H9 (cell line): ENCODE results near the gene RPL10A. TPM values are rescaled to one million over a fixed set of nuclear protein-coding genes. Genes with fewer than 3 reads are reported as not detected.

Experiments used
- DNase-seq: peaks from one replicate; pipeline ENCODE4 v3.0.0-alpha.2; 2017
- H2AFZ ChIP-seq: one replicate; pipeline ENCODE4 v1.6.1; 2013; ENCODE audit warnings: mild to moderate bottlenecking, low read length, control low read depth, moderate library complexity
- H2AK5ac ChIP-seq: 2 replicates; pipeline ENCODE4 v1.6.1; 2013; ENCODE audit warnings: low read length, control low read depth, mixed read lengths; ENCODE audit not compliant: insufficient read length
- H2BK120ac ChIP-seq: one replicate; pipeline ENCODE4 v1.6.1; 2013; ENCODE audit warnings: low read depth, mild to moderate bottlenecking, low read length, control low read depth, inconsistent platforms; ENCODE audit not compliant: poor library complexity, severe bottlenecking
- H2BK12ac ChIP-seq: 2 replicates; pipeline ENCODE4 v1.6.1; 2013; ENCODE audit warnings: low read length, control low read depth, mixed read lengths, low read depth; ENCODE audit not compliant: insufficient read length
- H2BK15ac ChIP-seq: 2 replicates; pipeline ENCODE4 v1.6.1; 2013; ENCODE audit warnings: low read depth, low read length, control low read depth
- H2BK20ac ChIP-seq: one replicate; pipeline ENCODE4 v1.6.1; 2013; ENCODE audit warnings: low read depth, mild to moderate bottlenecking, low read length, control low read depth, inconsistent platforms; ENCODE audit not compliant: poor library complexity, severe bottlenecking
- H2BK5ac ChIP-seq: 2 replicates; pipeline ENCODE4 v1.6.1; 2013; ENCODE audit warnings: low read length, control low read depth, mixed read lengths; ENCODE audit not compliant: insufficient read length
- H3K14ac ChIP-seq: 2 replicates; pipeline ENCODE4 v1.6.1; 2013; ENCODE audit warnings: low read length, control low read depth; ENCODE audit not compliant: insufficient read depth
- H3K18ac ChIP-seq: 2 replicates; pipeline ENCODE4 v1.6.1; 2013; ENCODE audit warnings: low read depth, mild to moderate bottlenecking, mixed read lengths, low read length, control low read depth; ENCODE audit not compliant: insufficient read length
- H3K23ac ChIP-seq: 2 replicates; pipeline ENCODE4 v1.6.1; 2013; ENCODE audit warnings: low read length, control low read depth, mixed read lengths, low read depth; ENCODE audit not compliant: insufficient read length
- H3K23me2 ChIP-seq: 2 replicates; pipeline ENCODE4 v1.6.1; 2013; ENCODE audit warnings: low read depth, mild to moderate bottlenecking, mixed read lengths, low read length, control low read depth; ENCODE audit not compliant: insufficient read length, poor library complexity, severe bottlenecking
- H3K27ac ChIP-seq: 2 replicates; pipeline ENCODE4 v1.5.1; 2013; ENCODE audit warnings: low read length, control low read depth, mixed read lengths, low read depth; ENCODE audit not compliant: insufficient read length
- H3K27me3 ChIP-seq: 2 replicates; pipeline ENCODE4 v1.6.1; 2013; ENCODE audit warnings: low read length, control low read depth, inconsistent platforms; ENCODE audit not compliant: insufficient read depth
- H3K4ac ChIP-seq: 2 replicates; pipeline ENCODE4 v1.6.1; 2013; ENCODE audit warnings: low read depth, mild to moderate bottlenecking, control low read depth, inconsistent platforms, low read length, moderate library complexity
- H3K4me1 ChIP-seq: 2 replicates; pipeline ENCODE4 v1.6.1; 2013; ENCODE audit warnings: low read length, control low read depth, inconsistent platforms; ENCODE audit not compliant: insufficient read depth
- H3K4me2 ChIP-seq: 2 replicates; pipeline ENCODE4 v1.6.1; 2013; ENCODE audit warnings: low read length, control low read depth, mixed read lengths; ENCODE audit not compliant: insufficient read length, insufficient read depth
- H3K56ac ChIP-seq: 2 replicates; pipeline ENCODE4 v1.6.1; 2013; ENCODE audit warnings: low read depth, mild to moderate bottlenecking, mixed read lengths, low read length, control low read depth; ENCODE audit not compliant: insufficient read length
- H3K79me1 ChIP-seq: 2 replicates; pipeline ENCODE4 v1.6.1; 2013; ENCODE audit warnings: low read depth, mild to moderate bottlenecking, moderate library complexity, low read length, control low read depth, inconsistent platforms; ENCODE audit not compliant: insufficient read depth, poor library complexity, severe bottlenecking
- H3K79me2 ChIP-seq: 2 replicates; pipeline ENCODE4 v1.6.1; 2013; ENCODE audit warnings: low read length, control low read depth, inconsistent platforms; ENCODE audit not compliant: insufficient read depth
- H3K9ac ChIP-seq: 2 replicates; pipeline ENCODE4 v1.6.1; 2013; ENCODE audit warnings: low read length, control low read depth, mixed read lengths; ENCODE audit not compliant: insufficient read length; ENCODE audit errors: extremely low read depth
- H3K9me3 ChIP-seq: one replicate; pipeline ENCODE4 v1.6.1; 2013; ENCODE audit warnings: low read depth, low read length, inconsistent platforms; ENCODE audit not compliant: control insufficient read depth
- H3T11ph ChIP-seq: one replicate; pipeline ENCODE4 v1.6.1; 2013; ENCODE audit warnings: mild to moderate bottlenecking, low read length, control low read depth, inconsistent platforms
- H4K20me1 ChIP-seq: one replicate; pipeline ENCODE4 v1.6.1; 2013; ENCODE audit not compliant: control insufficient read depth, insufficient read length, insufficient read depth
- H4K5ac ChIP-seq: 2 replicates; pipeline ENCODE4 v1.6.1; 2013; ENCODE audit warnings: low read depth, mild to moderate bottlenecking, mixed read lengths, low read length, control low read depth; ENCODE audit not compliant: insufficient read length
- H4K8ac ChIP-seq: replicated peaks from 2 replicates; pipeline ENCODE4 v1.6.1; 2013; ENCODE audit warnings: low read length, control low read depth, mixed read lengths, low read depth; ENCODE audit not compliant: insufficient read length
- H4K91ac ChIP-seq: 2 replicates; pipeline ENCODE4 v1.6.1; 2013; ENCODE audit warnings: low read depth, mild to moderate bottlenecking, moderate library complexity, mixed read lengths, low read length, control low read depth; ENCODE audit not compliant: insufficient read length
- H3K27ac Mint-ChIP-seq, 3 experiments: 2 replicates in 2 of 3; 3 replicates in 1 of 3; pipeline ENCODE4 v1.8.0; 2020 to 2021; ENCODE audit warnings: mixed read lengths in 3 of 3, mild to moderate bottlenecking in 1 of 3, moderate library complexity in 1 of 3
- H3K27me3 Mint-ChIP-seq: 2 replicates; pipeline ENCODE4 v1.8.0; 2021; ENCODE audit warnings: low read depth, mild to moderate bottlenecking, moderate library complexity, mixed read lengths
- H3K36me3 Mint-ChIP-seq, 3 experiments: 2 replicates in 2 of 3; 3 replicates in 1 of 3; pipeline ENCODE4 v1.8.0; 2020 to 2021; ENCODE audit warnings: low read depth in 3 of 3, mixed read lengths in 3 of 3; ENCODE audit not compliant: insufficient read depth in 1 of 3
- H3K4me1 Mint-ChIP-seq, 2 experiments: 2 replicates each; pipeline ENCODE4 v1.8.0; 2020; ENCODE audit warnings: mixed read lengths in 2 of 2
- H3K4me3 Mint-ChIP-seq, 2 experiments: 2 replicates in 1 of 2; 3 replicates in 1 of 2; pipeline ENCODE4 v1.8.0; 2020 to 2021; ENCODE audit warnings: mild to moderate bottlenecking in 2 of 2, mixed read lengths in 2 of 2, moderate library complexity in 1 of 2
- H3K9me3 Mint-ChIP-seq, 2 experiments: 2 replicates in 1 of 2; 3 replicates in 1 of 2; pipeline ENCODE4 v1.8.0; 2020; ENCODE audit warnings: mild to moderate bottlenecking in 2 of 2, mixed read lengths in 2 of 2, moderate library complexity in 1 of 2
- WGBS: extraction: QIAGEN DNeasy Blood & Tissue Kit; methylation state at CpG from one replicate; pipeline ENCODE4 v1.1.7; 2013; ENCODE audit warnings: missing lambda C conversion rate, low lambda C conversion rate, mixed read lengths; ENCODE audit not compliant: insufficient read length; ENCODE audit errors: extremely low coverage; 5-methylcytosine and 5-hydroxymethylcytosine counted together
- total RNA-seq: library from RNA; stranded (reverse); gene quantifications from 2 replicates; pipeline ENCODE4 v1.2.1, GENCODE V29; 2021
- TF ChIP-seq, protein P1 (sequence below): fragments of 200-600 bp; sonication (generic); conservative IDR thresholded peaks from 3 replicates; pipeline ENCODE4 v1.8.0; 2021; ENCODE audit warnings: antibody characterized with exemption, mild to moderate bottlenecking

RPL10A gene
- total RNA-seq, 1 experiment from 2014 or later = 1,830 TPM

DNA sequence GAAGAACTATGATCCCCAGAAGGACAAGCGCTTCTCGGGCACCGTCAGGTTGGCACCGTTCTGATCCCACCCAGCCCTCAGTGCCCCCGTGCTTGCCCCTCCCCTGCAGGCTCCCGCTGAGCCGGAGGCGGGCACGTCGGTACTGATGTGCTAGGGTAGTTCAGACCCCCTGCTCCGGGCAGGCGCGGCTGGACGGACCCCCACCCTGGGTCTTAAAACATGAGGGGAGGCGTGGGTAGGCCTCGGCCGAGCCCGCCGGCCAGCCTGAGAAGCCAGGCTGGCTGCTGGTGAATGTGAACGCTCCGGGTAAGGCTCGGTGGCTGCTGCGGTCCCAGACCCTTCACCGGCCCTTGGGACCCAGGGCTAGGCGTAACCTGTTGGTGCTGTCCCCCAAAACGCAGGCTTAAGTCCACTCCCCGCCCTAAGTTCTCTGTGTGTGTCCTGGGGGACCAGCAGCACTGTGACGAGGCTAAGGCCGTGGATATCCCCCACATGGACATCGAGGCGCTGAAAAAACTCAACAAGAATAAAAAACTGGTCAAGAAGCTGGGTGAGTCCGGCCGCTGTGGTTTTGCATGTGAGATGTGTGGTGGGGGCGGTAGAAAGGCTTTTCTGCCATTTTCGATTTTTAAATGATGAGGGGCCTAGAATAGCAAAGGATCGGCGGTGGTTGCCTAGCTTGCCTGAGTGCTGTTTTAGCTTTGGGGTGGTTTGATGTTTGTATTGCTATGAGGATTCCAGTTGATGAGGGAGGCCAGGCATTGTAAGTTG lies 964 bp downstream of the RPL10A start:
- H3K4me1 Mint-ChIP-seq = peaks cover 30 to 43% of the 10 kb centered on the region in 2 experiments

More for the DNA sequence above, 964 bp downstream of the RPL10A start:
- peak overlapping the region; percentile 6 for H3K27ac ChIP-seq
- no peak overlapping the region for H2BK12ac ChIP-seq
- H4K20me1 ChIP-seq = no peaks in the 10 kb centered on the region
- no peak overlapping the region for H2BK20ac ChIP-seq
- WGBS = no CpG with 5 or more reads among the region's 37 CpGs
- no peak overlapping the region for H2AK5ac ChIP-seq
- H3K14ac ChIP-seq = peak overlapping the region; percentile 94
- no peaks in the 10 kb centered on the region for H3K9me3 ChIP-seq
- Mint-ChIP-seq H3K36me3 (peaks cover 38 to 74% (median 71%) of the 10 kb centered on the region in 3 experiments), H3K27me3 (peaks cover 6% of the 10 kb centered on the region), H3K27ac (peak overlapping the region; percentile 93 to 99 (median 98)), H3K9me3 (peaks cover 6 to 7% of the 10 kb centered on the region in 2 experiments; a peak in 4 of 5 replicates), H3K4me3 (peak overlapping the region; percentile 91 to 98)
- H3K4ac ChIP-seq = no peak overlapping the region; the same call in 1 of the 2 replicates
- no peak overlapping the region for H4K8ac ChIP-seq
- H4K91ac ChIP-seq = no peak overlapping the region
- H3K56ac ChIP-seq = no peak overlapping the region
- TF ChIP-seq, protein P1, sequence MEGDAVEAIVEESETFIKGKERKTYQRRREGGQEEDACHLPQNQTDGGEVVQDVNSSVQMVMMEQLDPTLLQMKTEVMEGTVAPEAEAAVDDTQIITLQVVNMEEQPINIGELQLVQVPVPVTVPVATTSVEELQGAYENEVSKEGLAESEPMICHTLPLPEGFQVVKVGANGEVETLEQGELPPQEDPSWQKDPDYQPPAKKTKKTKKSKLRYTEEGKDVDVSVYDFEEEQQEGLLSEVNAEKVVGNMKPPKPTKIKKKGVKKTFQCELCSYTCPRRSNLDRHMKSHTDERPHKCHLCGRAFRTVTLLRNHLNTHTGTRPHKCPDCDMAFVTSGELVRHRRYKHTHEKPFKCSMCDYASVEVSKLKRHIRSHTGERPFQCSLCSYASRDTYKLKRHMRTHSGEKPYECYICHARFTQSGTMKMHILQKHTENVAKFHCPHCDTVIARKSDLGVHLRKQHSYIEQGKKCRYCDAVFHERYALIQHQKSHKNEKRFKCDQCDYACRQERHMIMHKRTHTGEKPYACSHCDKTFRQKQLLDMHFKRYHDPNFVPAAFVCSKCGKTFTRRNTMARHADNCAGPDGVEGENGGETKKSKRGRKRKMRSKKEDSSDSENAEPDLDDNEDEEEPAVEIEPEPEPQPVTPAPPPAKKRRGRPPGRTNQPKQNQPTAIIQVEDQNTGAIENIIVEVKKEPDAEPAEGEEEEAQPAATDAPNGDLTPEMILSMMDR = no peak
- H3K23ac ChIP-seq = no peak overlapping the region
- H3K79me2 ChIP-seq = peaks cover 19% of the 10 kb centered on the region; the same call in 1 of the 2 replicates
- DNase-seq = no peak
- H4K5ac ChIP-seq = no peak overlapping the region
- H3K18ac ChIP-seq = peak overlapping the region; percentile 95
- peaks cover 15% of the 10 kb centered on the region for H3K23me2 ChIP-seq
- H2BK5ac ChIP-seq = no peak overlapping the region
- peaks cover 3% of the 10 kb centered on the region; the same call in 1 of the 2 replicates for H3K4me1 ChIP-seq
- no peak overlapping the region for H2BK120ac ChIP-seq
- H3K9ac ChIP-seq = peak overlapping the region; percentile 93
- no peak overlapping the region for H2BK15ac ChIP-seq
- no peaks in the 10 kb centered on the region for H3K27me3 ChIP-seq
- peaks cover 3% of the 10 kb centered on the region for H3K79me1 ChIP-seq
- no peak overlapping the region for H2AFZ ChIP-seq
- no peak overlapping the region for H3T11ph ChIP-seq
- peak overlapping the region; percentile 95 for H3K4me2 ChIP-seq
